HK-2 (cell line): ENCODE results near the gene PCARE.
A peak's percentile ranks its signal among the peaks of the same experiment; 100 is the strongest.
"Not testable (repeated sequence)": the region's sequence is repeated elsewhere in the genome, so short reads cannot be mapped to it uniquely, and the experiment has no call there.

Experiments
- DNase-seq: peaks from one replicate; pipeline ENCODE4 v3.0.0-alpha.2; 2018; ENCODE audit not compliant: unreplicated experiment

The PCARE gene

GRCh38 chr2:29074411-29074810 is at the start of gene PCARE:
Gene PCARE (minus strand): TSS chr2:29074523. CDS start chr2:29074261, 262 bp downstream.
- no peak for DNase-seq

GRCh38 chr2:29123617-29124349 is 49.5 kb upstream of the PCARE start:
- no peak for DNase-seq

- DNase-seq = no peak
Observed at GRCh38 chr2:29120846-29121245, 46.5 kb upstream of the PCARE start.

GRCh38 chr2:29119211-29119610 is 44.9 kb upstream of the PCARE start:
- no peak for DNase-seq

- no peak for DNase-seq
Observed at GRCh38 chr2:29117636-29118303, 43.4 kb upstream of the PCARE start.

- DNase-seq = no peak
Observed at GRCh38 chr2:29115797-29116781, 41.8 kb upstream of the PCARE start.

GRCh38 chr2:29114946-29115609 is 40.8 kb upstream of the PCARE start, which contains the start of gene CLIP4:
Gene CLIP4 (plus strand): TSS chr2:29115415. CDS start chr2:29121389, 5,974 bp downstream.
- DNase-seq = no peak

GRCh38 chr2:29114586-29114945 is 40.2 kb upstream of the PCARE start:
- no peak for DNase-seq

- no peak for DNase-seq
Observed at GRCh38 chr2:29113891-29114321, 39.6 kb upstream of the PCARE start.

GRCh38 chr2:29113027-29113686 is 38.8 kb upstream of the PCARE start:
- DNase-seq = no peak

GRCh38 chr2:29112379-29112778 is 38.1 kb upstream of the PCARE start:
- no peak for DNase-seq

- DNase-seq = no peak
Observed at GRCh38 chr2:29110916-29111535, 36.7 kb upstream of the PCARE start.

GRCh38 chr2:29109246-29109645 is 34.9 kb upstream of the PCARE start:
- no peak for DNase-seq

- peak; percentile 71 for DNase-seq
Observed at GRCh38 chr2:29108225-29108624, 33.9 kb upstream of the PCARE start.

- not testable (repeated sequence) for DNase-seq
Observed at GRCh38 chr2:29107547-29107946, 33.2 kb upstream of the PCARE start.

- no peak for DNase-seq
Observed at GRCh38 chr2:29106980-29107388, 32.7 kb upstream of the PCARE start.

GRCh38 chr2:29106256-29106655 is 31.9 kb upstream of the PCARE start:
- DNase-seq = no peak

- no peak for DNase-seq
Observed at GRCh38 chr2:29105375-29105774, 31.1 kb upstream of the PCARE start.

GRCh38 chr2:29104688-29105087 is 30.4 kb upstream of the PCARE start:
- no peak for DNase-seq

GRCh38 chr2:29100564-29100963 is 26.2 kb upstream of the PCARE start:
- no peak for DNase-seq

- DNase-seq = no peak
Observed at GRCh38 chr2:29097569-29097968, 23.2 kb upstream of the PCARE start.
